OCI-LY1 (cell line): ENCODE data around the gene TEDC1.

ENCODE experiments used
- CTCF ChIP-seq: fragments of 200-600 bp; sonication (generic), shearing (Covaris generic); IDR thresholded peaks from 2 replicates; pipeline ENCODE4 v1.5.1; 2017; ENCODE audit warnings: mild to moderate bottlenecking, antibody characterized with exemption, low read length, moderate library complexity, mixed read lengths
- EZH2 ChIP-seq: fragments of 200-600 bp; sonication (generic), shearing (Covaris generic); IDR thresholded peaks from 2 replicates; pipeline ENCODE4 v1.8.0; 2017; ENCODE audit warnings: borderline replicate concordance, mixed run types, mild to moderate bottlenecking, antibody characterized with exemption, low read length, moderate library complexity, mixed read lengths

- no peak for TF ChIP-seq CTCF
- no peak for TF ChIP-seq EZH2
Observed at GRCh38 chr14:105531088-105531893, 40.2 kb downstream of the TEDC1 start.
